H7 (cell line): ENCODE measurements around the gene RAPGEF4. TPM values are rescaled to one million over a fixed set of nuclear protein-coding genes. Genes with fewer than 3 reads are reported as not detected.
A peak's percentile ranks its signal among the peaks of the same experiment; 100 is the strongest.

Experiments
- DNase-seq: peaks from one replicate; pipeline ENCODE4 v3.0.0; 2012
- H3K27me3 ChIP-seq: 2 replicates; pipeline ENCODE4 v1.6.0; 2011; ENCODE audit warnings: mild to moderate bottlenecking, low read length; ENCODE audit not compliant: control insufficient read depth, insufficient read depth
- H3K36me3 ChIP-seq: replicated peaks from 2 replicates; pipeline ENCODE4 v1.5.1; 2011; ENCODE audit warnings: low read length; ENCODE audit not compliant: control insufficient read depth, insufficient read depth
- H3K4me3 ChIP-seq: 2 replicates; pipeline ENCODE4 v1.5.1; 2011; ENCODE audit warnings: low read depth, mild to moderate bottlenecking, control low read depth, low read length, moderate library complexity; ENCODE audit not compliant: insufficient read depth
- total RNA-seq: library from RNA; depleted of rRNA; stranded (reverse); fragments of >200 nt; shearing (Covaris generic); gene quantifications from 2 replicates; pipeline ENCODE4 v1.2.3, GENCODE V29; 2014

The RAPGEF4 gene
- total RNA-seq, 1 experiment from 2014 or later, result 0.69 TPM

DNA sequence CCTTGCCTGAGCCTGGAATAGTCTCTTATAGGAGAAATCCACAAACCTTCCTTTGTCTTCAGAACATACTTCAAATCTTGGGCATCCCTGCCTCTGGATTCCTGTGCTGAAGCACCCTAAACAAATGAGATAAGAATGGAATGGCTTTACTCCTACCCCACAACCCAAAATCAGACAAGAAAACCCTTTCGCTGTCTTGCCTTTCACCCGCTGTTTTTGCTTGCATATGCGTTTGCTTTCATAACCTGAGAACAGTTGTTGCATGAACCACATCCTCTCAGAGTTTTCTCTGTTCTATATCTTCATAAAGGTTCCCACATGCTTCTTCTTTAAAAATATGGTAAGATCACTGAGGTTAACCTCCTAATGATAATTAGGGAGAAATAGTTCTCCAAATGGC lies 207.9 kb downstream of the RAPGEF4 start:
- H3K27me3 ChIP-seq, result no peaks in the 10 kb centered on the region
- DNase-seq, result no peak
- no peak overlapping the region for H3K4me3 ChIP-seq
- H3K36me3 ChIP-seq, result no peaks in the 10 kb centered on the region

DNA sequence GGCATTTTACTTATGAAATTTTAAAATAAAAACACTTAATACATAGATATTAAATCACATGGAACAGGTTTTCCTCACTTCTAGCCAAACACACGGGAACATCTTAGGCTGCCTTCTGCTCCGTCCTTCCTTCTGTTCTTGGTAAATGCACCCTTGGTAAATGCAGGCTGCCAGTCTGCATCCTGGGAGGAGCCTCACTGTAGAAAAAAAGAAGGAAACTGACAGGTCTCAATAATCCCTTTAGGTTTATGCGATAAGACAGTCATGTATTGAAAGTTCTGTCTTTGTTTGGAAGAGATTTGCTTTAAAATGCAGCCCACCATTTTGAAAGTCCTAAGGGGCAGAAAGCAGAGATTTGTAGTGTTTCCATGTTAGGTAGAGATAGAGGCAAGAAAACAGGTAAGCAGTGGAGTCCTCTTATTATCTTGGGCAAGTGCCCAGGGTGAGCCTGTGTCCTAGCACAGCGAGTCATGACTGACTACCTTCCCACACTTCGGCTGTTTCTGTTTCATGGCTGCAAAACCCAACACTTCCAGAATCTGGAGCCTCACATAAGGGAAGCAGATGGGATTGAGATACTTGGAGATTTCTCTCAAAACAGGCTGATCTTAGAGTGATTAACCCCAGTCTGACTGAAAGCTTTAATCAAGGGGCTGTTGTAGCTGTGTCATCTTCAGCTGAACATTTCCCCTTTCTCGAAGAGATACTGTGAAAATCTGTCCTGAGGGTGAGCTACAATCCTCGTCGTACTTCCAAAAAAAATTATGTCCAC lies 208.6 kb downstream of the RAPGEF4 start:
- H3K36me3 ChIP-seq, result no peaks in the 10 kb centered on the region
- no peaks in the 10 kb centered on the region for H3K27me3 ChIP-seq
- no peak overlapping the region for H3K4me3 ChIP-seq
- DNase-seq, result no peak

DNA sequence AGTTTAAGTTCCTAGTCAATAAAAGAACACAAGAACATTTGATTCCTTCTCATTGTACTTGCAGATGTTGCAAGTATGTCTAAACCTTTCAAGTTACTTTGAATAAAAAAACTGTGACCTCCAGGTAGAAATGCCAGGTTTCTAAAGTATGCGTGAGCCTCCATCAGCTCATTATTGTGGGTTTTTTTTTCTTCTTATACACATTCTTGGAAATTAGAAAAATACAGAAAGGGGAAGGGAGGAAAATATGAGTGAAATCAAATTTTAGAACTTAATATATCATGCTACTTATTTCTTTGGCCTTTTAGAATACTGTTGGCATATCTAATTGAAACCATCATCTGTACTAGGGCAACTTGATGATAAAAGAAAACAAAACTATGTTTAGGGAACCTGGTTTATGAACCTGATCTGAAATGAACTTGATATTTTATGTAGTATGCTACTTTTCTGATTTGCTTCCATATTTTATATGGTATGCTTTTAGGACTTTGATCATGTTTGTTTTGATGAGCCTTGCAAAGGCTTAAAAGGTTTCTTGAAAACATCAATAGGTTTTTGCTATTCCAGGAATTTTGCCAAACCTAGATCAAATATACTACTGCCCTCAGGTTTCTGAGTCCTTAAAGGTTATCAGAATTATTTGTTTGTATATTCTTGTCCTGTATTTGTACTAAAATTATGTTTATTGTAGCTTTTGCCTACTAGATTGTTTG lies 209.3 kb downstream of the RAPGEF4 start:
- H3K4me3 ChIP-seq, result no peak overlapping the region
- H3K36me3 ChIP-seq, result no peaks in the 10 kb centered on the region
- H3K27me3 ChIP-seq, result no peaks in the 10 kb centered on the region
- no peak for DNase-seq

DNA sequence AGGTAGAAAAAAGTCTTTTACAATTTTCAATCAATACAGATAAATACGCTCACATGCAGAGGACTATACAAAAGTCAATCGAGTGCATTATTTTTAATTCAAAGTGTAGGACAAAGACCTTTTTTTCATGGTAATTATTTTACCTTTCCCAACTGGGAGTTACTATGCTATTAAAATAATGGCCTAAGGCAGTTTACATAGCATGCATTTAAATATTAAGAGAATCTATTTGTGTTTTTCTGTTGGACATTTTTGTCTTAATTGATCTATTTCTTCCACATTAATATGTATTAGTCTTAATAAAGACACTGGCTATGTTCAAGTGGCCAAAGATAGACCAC lies 209.8 kb downstream of the RAPGEF4 start:
- Histone ChIP-seq H3K4me3 (no peak overlapping the region), H3K27me3 (no peaks in the 10 kb centered on the region), H3K36me3 (no peaks in the 10 kb centered on the region)
- no peak for DNase-seq

DNA sequence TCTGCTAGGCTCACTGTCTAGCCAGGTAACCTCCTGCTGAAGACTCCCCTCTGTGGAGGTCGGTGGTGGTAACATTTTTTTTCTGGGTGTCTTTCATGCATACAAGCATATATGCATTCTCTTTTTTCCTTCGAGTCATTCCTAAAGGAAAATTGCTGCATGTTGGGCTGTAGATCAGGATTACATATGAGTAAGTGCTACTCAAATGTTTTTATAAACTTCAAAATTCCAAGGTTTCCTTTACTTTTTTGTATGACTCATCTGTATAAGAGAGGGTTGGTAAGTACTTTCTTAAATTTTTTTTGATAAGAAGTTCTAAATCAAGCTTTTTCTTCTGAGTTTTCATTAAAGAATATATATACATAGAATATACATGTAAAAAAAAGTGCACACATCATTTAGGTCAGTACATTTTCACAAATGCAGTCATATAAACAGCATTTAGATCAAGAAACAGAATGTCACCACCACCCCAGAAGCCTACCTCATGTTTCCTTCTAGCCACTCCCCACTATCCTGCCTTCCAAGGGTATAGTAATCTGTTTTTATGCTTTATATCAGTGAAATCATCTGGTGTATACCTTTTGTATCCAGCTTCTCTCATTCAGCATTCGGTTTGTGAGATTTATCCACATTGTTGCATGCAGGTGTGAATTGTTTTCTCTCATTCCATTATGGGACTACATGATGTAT lies 212.0 kb downstream of the RAPGEF4 start:
- Histone ChIP-seq H3K27me3 (no peaks in the 10 kb centered on the region), H3K36me3 (no peaks in the 10 kb centered on the region), H3K4me3 (no peak overlapping the region)
- DNase-seq, result no peak

DNA sequence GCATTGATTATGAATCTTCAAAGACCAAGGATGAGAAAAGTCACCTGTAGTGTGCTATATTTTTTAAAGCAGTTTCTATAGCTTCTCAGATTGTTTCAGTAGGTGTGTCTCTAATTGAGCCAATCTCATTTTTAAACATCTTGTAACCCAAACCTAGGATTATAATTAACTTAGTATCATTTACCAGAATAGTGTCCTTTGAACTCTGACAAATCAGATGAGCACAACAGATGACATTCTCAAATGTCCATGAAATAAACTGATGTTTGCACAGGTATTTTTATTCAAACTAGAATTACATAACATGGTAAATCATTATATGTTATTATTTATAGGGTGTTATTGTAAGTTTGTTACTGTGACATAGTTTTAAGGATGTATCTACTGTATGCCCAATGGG lies 213.9 kb downstream of the RAPGEF4 start:
- Histone ChIP-seq H3K27me3 (no peaks in the 10 kb centered on the region), H3K36me3 (no peaks in the 10 kb centered on the region), H3K4me3 (no peak overlapping the region)
- DNase-seq, result no peak

DNA sequence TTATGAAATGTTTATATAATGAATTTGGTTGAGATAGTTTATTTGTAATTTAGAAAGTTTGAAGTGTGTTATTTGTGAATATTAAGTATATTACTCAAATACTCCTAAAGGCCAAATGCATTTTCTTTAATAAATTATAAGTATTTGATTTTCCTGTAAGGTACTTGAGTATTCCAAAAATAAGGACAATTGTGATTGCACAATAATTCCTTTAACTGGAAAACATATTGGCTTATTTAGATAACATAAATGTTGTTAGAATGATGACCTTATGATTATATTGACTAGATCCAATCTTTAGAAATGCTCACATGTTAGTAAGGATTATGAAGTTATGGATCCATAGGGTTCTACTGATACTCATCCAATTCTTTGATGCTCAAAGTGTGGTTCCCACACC lies 214.9 kb downstream of the RAPGEF4 start:
- H3K27me3 ChIP-seq, result no peaks in the 10 kb centered on the region
- DNase-seq, result no peak

DNA sequence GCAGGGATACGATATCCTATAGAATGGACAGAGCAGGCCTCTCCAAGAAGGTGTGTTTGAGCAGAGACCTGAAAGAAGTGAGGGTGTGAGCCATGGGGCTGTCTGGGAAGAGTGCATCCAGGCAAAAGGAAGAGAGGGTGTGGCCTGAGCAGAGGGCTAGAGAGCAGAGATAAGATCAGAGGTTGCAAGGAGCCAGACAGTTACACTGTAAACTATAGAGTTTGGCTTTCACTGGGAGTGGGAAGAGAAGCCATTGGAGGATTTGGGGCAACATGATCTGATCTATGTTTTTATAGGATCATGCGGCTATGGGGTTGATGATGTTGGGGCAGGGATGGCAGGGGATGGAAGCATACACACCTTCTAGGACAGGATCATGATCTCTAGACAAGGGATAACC lies 215.9 kb downstream of the RAPGEF4 start:
- H3K27me3 ChIP-seq, result no peaks in the 10 kb centered on the region
- no peaks in the 10 kb centered on the region for H3K36me3 ChIP-seq
- no peak overlapping the region for H3K4me3 ChIP-seq
- DNase-seq, result no peak

More for the DNA sequence above, 214.9 kb downstream of the RAPGEF4 start:
- no peaks in the 10 kb centered on the region for H3K36me3 ChIP-seq
- H3K4me3 ChIP-seq, result no peak overlapping the region

DNA sequence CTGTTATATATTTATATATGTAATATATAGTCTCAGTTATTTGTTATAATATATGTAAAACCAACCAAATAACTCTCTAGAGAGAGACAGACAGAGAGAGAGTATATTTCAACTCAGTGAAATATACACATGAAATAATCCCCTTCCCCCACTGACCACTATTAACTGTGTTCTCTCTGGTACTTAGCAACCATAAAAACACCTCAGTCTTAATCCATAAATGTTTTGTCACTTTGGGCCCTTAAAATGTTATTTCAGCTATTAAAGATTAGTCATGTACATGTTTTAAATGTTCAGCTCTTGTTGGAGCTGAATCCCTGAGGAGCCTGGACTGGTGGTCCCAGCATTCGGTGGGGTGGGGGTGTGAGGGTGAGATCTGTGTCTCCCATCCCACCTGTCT lies 217.8 kb downstream of the RAPGEF4 start:
- DNase-seq, result no peak
- H3K36me3 ChIP-seq, result no peaks in the 10 kb centered on the region
- H3K4me3 ChIP-seq, result no peak overlapping the region

DNA sequence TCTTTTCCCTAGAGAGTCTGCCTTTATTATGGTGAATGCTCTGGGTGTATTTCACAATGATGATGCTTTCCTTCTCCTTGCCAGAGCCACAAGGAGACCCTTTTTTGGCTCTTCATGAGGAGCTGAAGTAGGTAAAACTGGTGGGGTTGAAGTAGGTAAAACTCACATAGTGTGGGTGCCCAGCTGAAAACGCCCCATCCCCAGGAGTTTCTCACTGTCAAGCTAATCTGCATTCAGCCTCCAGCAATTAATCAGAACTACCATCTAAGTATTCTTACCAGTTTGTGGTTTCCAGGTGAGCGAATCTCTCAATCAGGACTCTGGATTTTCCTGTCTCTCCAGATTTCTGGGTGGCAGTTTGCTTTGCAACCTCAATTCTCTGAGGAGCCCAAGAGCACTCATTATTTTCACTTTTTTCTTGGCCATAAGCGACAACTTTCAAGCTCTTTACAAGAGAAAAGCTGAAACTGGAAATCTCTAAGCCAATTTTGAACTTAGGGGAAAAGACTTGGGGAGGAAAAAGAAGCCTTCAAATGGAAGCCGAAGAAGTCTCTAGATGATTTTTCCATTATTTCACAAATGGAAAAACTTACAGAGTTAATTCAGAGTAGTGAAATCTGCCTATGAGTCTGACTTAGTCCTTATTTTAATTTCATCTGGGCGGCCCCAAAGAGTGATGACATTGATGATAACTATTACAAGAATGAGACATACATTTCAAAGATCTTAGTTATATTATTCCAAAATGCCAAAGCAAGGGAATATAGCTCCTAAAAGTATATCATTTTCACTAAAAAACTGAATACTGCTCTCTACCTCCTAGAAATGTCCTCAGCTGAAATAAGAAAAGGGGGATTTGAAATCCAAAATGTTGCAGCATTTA lies 218.6 kb downstream of the RAPGEF4 start:
- Histone ChIP-seq H3K27me3 (no peaks in the 10 kb centered on the region), H3K36me3 (no peaks in the 10 kb centered on the region), H3K4me3 (no peak overlapping the region)
- no peak for DNase-seq

More for the DNA sequence above, 217.8 kb downstream of the RAPGEF4 start:
- H3K27me3 ChIP-seq, result no peaks in the 10 kb centered on the region

DNA sequence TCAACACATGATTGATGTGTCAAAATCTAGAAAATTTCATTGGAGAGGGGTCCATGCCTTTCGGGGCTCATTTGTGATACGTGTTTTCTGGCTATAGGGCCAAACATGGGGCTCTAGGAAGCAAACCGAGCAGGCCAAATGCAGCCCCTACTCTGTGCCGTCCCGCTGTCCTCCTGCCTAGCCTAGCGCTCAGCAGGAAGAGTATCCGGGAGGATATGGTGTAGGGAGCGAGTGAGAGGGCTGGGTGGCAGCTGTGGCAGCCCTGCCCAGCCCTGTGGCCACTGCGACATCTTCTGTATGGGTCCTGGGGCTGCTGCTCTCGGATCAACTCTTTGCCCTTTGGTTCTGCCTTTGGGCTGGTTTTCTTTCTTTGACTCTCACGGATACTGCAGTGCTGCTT lies 219.9 kb downstream of the RAPGEF4 start:
- no peak overlapping the region for H3K4me3 ChIP-seq
- no peaks in the 10 kb centered on the region for H3K27me3 ChIP-seq
- no peaks in the 10 kb centered on the region for H3K36me3 ChIP-seq
- peak; percentile 24 for DNase-seq

DNA sequence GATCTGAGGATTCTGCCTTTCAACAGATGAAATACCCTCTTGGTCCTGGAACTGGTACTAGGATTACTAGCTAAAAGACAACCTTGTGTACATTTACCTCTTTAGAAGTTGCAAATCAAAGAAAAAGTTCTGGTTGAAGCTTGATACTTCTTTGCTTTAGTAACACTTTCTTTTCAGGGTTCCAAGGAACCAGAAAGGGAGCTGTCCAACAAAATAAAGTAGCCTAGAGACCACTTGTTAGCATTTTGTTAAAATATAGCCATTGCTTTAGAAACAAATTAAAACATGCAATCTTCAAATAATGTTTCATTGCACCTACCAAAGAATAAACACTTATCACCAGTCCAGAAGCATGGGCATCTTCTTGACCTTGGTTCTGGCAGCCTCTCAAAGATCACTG lies 222.1 kb downstream of the RAPGEF4 start:
- no peak overlapping the region for H3K4me3 ChIP-seq
- no peaks in the 10 kb centered on the region for H3K27me3 ChIP-seq
- no peak for DNase-seq
- H3K36me3 ChIP-seq, result no peaks in the 10 kb centered on the region

DNA sequence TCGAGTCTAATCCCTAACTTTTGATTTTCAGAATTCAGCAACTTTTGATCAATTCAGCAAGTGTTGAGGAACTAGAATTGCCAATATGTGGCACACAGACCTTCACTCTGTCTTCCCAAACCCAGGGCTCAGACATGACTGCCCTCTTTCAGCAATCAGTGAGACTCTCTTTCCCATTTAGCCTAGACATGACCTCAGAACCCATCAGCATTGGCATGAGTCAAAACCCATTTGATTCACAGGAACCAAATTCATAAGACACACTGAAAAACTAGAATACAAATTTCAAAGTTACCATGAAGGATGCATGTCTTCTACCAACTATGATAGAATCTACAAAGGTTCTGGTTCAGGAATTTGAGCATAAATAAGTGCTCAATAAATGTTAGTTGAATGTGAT lies 226.4 kb downstream of the RAPGEF4 start:
- no peak for DNase-seq
- no peaks in the 10 kb centered on the region for H3K36me3 ChIP-seq
- H3K27me3 ChIP-seq, result no peaks in the 10 kb centered on the region
- no peak overlapping the region for H3K4me3 ChIP-seq

DNA sequence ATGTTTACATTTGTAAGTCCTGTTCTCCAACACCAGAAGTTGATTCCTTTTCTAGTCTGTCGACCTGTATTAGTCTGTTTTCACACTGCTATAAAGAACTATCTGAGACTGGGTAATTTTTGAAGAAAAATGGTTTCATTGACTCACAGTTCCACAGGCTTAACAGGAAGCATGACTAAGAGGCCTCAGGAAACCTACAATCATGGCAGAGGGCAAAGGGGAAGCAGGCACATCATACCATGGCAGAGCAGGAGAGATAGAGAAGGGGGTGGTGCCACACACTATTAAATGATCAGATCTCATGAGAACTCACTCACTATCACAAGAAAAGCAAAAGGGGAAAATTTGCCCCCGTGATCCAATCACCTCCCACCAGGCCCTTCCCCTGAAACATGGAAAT lies 227.2 kb downstream of the RAPGEF4 start:
- no peaks in the 10 kb centered on the region for H3K36me3 ChIP-seq
- H3K4me3 ChIP-seq, result no peak overlapping the region
- DNase-seq, result no peak
- H3K27me3 ChIP-seq, result no peaks in the 10 kb centered on the region
